GM12892 (cell line): Measurements from ENCODE around the gene BGLAP.

Experiments
- DNase-seq: peaks from one replicate; pipeline ENCODE4 v3.0.0; 2011; ENCODE audit not compliant: insufficient read length
- FAIRE-seq: peaks from 2 replicates; lab custom pipeline; 2011; peaks lifted over from hg19 to GRCh38; lab: Jason Lieb, UNC
- POLR2A ChIP-seq: IDR thresholded peaks from 2 replicates; pipeline ENCODE4 v1.6.1; 2011; ENCODE audit warnings: low read depth, low read length, control low read depth
- POLR2AphosphoS5 ChIP-seq: IDR thresholded peaks from 2 replicates; pipeline ENCODE4 v1.6.1; 2011; ENCODE audit warnings: low read depth, low read length, control low read depth
- TAF1 ChIP-seq: IDR thresholded peaks from 2 replicates; pipeline ENCODE4 v1.6.1; 2011; ENCODE audit warnings: low read depth, mild to moderate bottlenecking, control low read depth, low read length, borderline replicate concordance

Gene BGLAP

GRCh38 chr1:156266051-156266450 is 24.1 kb downstream of the BGLAP start:
- FAIRE-seq = no peak
- TF ChIP-seq POLR2AphosphoS5 (no peak), POLR2A (no peak), TAF1 (no peak)
- no peak for DNase-seq

GRCh38 chr1:156268336-156268735 is 26.4 kb downstream of the BGLAP start:
- FAIRE-seq = no peak
- TF ChIP-seq POLR2AphosphoS5 = no peak

GRCh38 chr1:156270314-156270713 is 28.3 kb downstream of the BGLAP start:
- TF ChIP-seq TAF1 = no peak
- no peak for FAIRE-seq
- no peak for DNase-seq

More at GRCh38 chr1:156268336-156268735, 26.4 kb downstream of the BGLAP start:
- no peak for DNase-seq

GRCh38 chr1:156276532-156276931 is 34.5 kb downstream of the BGLAP start:
- FAIRE-seq (no peak), DNase-seq (no peak)
- TF ChIP-seq POLR2A (no peak), TAF1 (no peak), POLR2AphosphoS5 (no peak)

- TF ChIP-seq TAF1 (no peak), POLR2AphosphoS5 (no peak), POLR2A (no peak)
These were observed 35.0 kb downstream of the BGLAP start for GRCh38 chr1:156276966-156277381.

GRCh38 chr1:156279837-156280236 is 37.9 kb downstream of the BGLAP start:
- DNase-seq (no peak), FAIRE-seq (no peak)
- TF ChIP-seq TAF1 (no peak), POLR2A (no peak), POLR2AphosphoS5 (no peak)

More at GRCh38 chr1:156276966-156277381, 35.0 kb downstream of the BGLAP start:
- FAIRE-seq = no peak
- no peak for DNase-seq

- no peak for DNase-seq
These were observed 39.3 kb downstream of the BGLAP start for GRCh38 chr1:156281281-156281680.

GRCh38 chr1:156281693-156282478 is 39.9 kb downstream of the BGLAP start:
- DNase-seq = no peak
- FAIRE-seq = no peak
- TF ChIP-seq TAF1 (no peak), POLR2AphosphoS5 (no peak; the same call in none of the 2 replicates), POLR2A (peak; percentile 24; the same call in 1 of the 2 replicates)

More at GRCh38 chr1:156281281-156281680, 39.3 kb downstream of the BGLAP start:
- TF ChIP-seq TAF1 (no peak), POLR2A (peak; percentile 24; the same call in 1 of the 2 replicates), POLR2AphosphoS5 (peak; percentile 7; the same call in 1 of the 2 replicates)
- FAIRE-seq = peak; percentile 48

GRCh38 chr1:156282479-156283222 is 40.7 kb downstream of the BGLAP start, which contains the start of gene SMG5:
Gene SMG5 (minus strand): TSS chr1:156282825. CDS start chr1:156282680, 145 bp downstream.
- TF ChIP-seq POLR2AphosphoS5 (peak; percentile 94), TAF1 (peak; percentile 89; the same call in 1 of the 2 replicates), POLR2A (peak; percentile 98)
- peak; percentile 95 for FAIRE-seq
- DNase-seq = peak; percentile 85

GRCh38 chr1:156283521-156283920 is 41.5 kb downstream of the BGLAP start:
- FAIRE-seq (no peak), DNase-seq (no peak)
- TF ChIP-seq TAF1 = no peak
- TF ChIP-seq POLR2AphosphoS5 = no peak
- no peak for TF ChIP-seq POLR2A

GRCh38 chr1:156284112-156284511 is 42.1 kb downstream of the BGLAP start, which contains the start of gene TMEM79:
Gene TMEM79 (plus strand): TSS chr1:156284325. CDS start chr1:156285227, 902 bp downstream.
- DNase-seq (no peak), FAIRE-seq (no peak)
- TF ChIP-seq TAF1 (no peak), POLR2AphosphoS5 (no peak), POLR2A (no peak)

GRCh38 chr1:156284757-156285156 is 42.8 kb downstream of the BGLAP start:
- DNase-seq (no peak), FAIRE-seq (no peak)
- TF ChIP-seq POLR2A (no peak), POLR2AphosphoS5 (no peak)
